Measurements from ENCODE around the gene CSAD.

- TF ChIP-seq POLR2A (IDR thresholded peaks at IDR 0.05) (no peak), POLR2AphosphoS5 (IDR thresholded peaks at IDR 0.05; ENCODE audit: insufficient read depth in 1 of 2, low read depth in 1 of 2) (no peak)
Observed at GRCh38 chr12:53145383-53146260, 35.1 kb downstream of the CSAD start.
